ENCODE measurements around the gene ZNF77. TPM values are rescaled to one million over a fixed set of nuclear protein-coding genes. Genes with fewer than 3 reads are reported as not detected.

ZNF77 gene
- polyA plus RNA-seq, 1 of the 3 experiments (the other 2 are of a cell fraction) = 4.4 TPM

DNA sequence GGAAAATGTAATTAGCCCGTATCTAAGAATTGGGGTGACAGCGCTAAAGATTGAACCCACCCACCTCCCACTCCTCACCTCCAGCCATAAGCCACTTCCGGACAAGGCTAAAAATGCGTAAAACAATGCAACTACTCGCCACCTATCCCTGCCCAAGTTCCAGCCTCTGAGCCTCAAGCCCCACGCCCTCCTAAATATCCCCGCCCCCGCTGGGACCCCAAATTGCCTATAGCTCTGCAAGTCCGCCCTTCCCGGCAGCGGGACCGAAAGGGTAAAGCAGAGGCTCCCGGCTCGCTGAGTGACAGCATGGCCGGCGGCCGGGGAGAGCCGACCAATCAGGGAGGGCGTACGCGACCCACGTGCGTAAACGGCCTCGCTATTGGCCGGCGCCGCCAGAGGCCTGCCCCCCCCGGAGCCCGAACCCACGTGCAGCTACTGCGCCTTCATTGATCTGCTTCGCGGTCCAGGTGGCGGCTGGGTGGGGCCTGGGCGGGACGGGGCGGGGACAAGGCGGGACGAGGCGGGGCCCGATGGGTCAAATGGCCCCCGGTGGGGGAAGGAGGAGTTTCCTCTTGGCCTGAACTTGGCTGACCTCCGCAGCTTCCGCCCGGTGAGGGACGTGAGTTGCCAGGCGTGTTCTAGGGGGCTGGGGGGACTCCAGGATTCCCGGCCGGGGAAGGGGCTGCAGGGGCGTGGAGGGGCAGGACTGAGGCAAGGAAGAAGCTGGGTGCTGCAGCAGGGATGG is 32.4 kb upstream of the ZNF77 start, which contains the start of gene TLE6:
TLE6 (plus strand) TSS at position 564 of the 745 bp plus-strand sequence. CDS start 670 bp downstream, outside the sequence.
- DNase-seq = peak; percentile 97
- TF ChIP-seq, protein P1, sequence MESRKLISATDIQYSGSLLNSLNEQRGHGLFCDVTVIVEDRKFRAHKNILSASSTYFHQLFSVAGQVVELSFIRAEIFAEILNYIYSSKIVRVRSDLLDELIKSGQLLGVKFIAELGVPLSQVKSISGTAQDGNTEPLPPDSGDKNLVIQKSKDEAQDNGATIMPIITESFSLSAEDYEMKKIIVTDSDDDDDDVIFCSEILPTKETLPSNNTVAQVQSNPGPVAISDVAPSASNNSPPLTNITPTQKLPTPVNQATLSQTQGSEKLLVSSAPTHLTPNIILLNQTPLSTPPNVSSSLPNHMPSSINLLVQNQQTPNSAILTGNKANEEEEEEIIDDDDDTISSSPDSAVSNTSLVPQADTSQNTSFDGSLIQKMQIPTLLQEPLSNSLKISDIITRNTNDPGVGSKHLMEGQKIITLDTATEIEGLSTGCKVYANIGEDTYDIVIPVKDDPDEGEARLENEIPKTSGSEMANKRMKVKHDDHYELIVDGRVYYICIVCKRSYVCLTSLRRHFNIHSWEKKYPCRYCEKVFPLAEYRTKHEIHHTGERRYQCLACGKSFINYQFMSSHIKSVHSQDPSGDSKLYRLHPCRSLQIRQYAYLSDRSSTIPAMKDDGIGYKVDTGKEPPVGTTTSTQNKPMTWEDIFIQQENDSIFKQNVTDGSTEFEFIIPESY (IDR thresholded peaks at IDR 0.05; ENCODE audit: borderline replicate concordance, low read depth) = no peak
- TF ChIP-seq, protein P2, sequence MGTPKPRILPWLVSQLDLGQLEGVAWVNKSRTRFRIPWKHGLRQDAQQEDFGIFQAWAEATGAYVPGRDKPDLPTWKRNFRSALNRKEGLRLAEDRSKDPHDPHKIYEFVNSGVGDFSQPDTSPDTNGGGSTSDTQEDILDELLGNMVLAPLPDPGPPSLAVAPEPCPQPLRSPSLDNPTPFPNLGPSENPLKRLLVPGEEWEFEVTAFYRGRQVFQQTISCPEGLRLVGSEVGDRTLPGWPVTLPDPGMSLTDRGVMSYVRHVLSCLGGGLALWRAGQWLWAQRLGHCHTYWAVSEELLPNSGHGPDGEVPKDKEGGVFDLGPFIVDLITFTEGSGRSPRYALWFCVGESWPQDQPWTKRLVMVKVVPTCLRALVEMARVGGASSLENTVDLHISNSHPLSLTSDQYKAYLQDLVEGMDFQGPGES (IDR thresholded peaks at IDR 0.05; ENCODE audit: low read depth, low read length) = no peak
- TF ChIP-seq FOSL2 (IDR thresholded peaks at IDR 0.05; ENCODE audit: borderline replicate concordance, low read depth) = no peak
- no peak for TF ChIP-seq FOXJ3 (CRISPR knock-in tag; IDR thresholded peaks at IDR 0.05)
- TF ChIP-seq JUND (IDR thresholded peaks at IDR 0.05) = no peak
- peak; percentile 28 for TF ChIP-seq CHD2 (IDR thresholded peaks at IDR 0.05; ENCODE audit: low read length, partially characterized antibody)
- TF ChIP-seq NRF1 (IDR thresholded peaks at IDR 0.05; ENCODE audit: low read depth, low read length) = no peak
- no peak for TF ChIP-seq EZH2phosphoT487 (IDR thresholded peaks at IDR 0.05; ENCODE audit: borderline replicate concordance, low read depth)
- TF ChIP-seq, protein P3, sequence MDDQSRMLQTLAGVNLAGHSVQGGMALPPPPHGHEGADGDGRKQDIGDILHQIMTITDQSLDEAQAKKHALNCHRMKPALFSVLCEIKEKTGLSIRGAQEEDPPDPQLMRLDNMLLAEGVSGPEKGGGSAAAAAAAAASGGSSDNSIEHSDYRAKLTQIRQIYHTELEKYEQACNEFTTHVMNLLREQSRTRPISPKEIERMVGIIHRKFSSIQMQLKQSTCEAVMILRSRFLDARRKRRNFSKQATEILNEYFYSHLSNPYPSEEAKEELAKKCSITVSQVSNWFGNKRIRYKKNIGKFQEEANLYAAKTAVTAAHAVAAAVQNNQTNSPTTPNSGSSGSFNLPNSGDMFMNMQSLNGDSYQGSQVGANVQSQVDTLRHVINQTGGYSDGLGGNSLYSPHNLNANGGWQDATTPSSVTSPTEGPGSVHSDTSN (IDR thresholded peaks at IDR 0.05) = peak; percentile 99
- TF ChIP-seq, protein P4, sequence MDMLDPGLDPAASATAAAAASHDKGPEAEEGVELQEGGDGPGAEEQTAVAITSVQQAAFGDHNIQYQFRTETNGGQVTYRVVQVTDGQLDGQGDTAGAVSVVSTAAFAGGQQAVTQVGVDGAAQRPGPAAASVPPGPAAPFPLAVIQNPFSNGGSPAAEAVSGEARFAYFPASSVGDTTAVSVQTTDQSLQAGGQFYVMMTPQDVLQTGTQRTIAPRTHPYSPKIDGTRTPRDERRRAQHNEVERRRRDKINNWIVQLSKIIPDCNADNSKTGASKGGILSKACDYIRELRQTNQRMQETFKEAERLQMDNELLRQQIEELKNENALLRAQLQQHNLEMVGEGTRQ (IDR thresholded peaks at IDR 0.05; ENCODE audit: borderline replicate concordance, low read depth, low read length) = no peak; the same call in 1 of the 2 replicates
- TF ChIP-seq, protein P5, sequence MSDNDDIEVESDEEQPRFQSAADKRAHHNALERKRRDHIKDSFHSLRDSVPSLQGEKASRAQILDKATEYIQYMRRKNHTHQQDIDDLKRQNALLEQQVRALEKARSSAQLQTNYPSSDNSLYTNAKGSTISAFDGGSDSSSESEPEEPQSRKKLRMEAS (IDR thresholded peaks at IDR 0.05; ENCODE audit: low read depth) = peak; percentile 97
- no peak for TF ChIP-seq SIN3A (IDR thresholded peaks at IDR 0.05; ENCODE audit: borderline replicate concordance, low read depth, low read length)
- TF ChIP-seq YY1 (IDR thresholded peaks at IDR 0.05; ENCODE audit: low read depth) = 0 out of 2 replicates have a peak, but pooled peaks have one; percentile 41
- TF ChIP-seq RCOR1 (IDR thresholded peaks at IDR 0.05; ENCODE audit: low read length) = no peak
- TF ChIP-seq MXI1 (IDR thresholded peaks at IDR 0.05; ENCODE audit: low read depth, low read length) = peak; percentile 84
- TF ChIP-seq FOXM1 (IDR thresholded peaks at IDR 0.05; ENCODE audit: low read depth) = no peak
- TF ChIP-seq SMC3 (IDR thresholded peaks at IDR 0.05; ENCODE audit: low read depth, low read length) = no peak
- TF ChIP-seq TEAD4 (IDR thresholded peaks at IDR 0.05; ENCODE audit: borderline replicate concordance, insufficient read depth) = no peak
- no peak for TF ChIP-seq ELF1 (IDR thresholded peaks at IDR 0.05)
- TF ChIP-seq POLR2AphosphoS5 (IDR thresholded peaks at IDR 0.05; ENCODE audit: low read depth, low read length) = no peak
- TF ChIP-seq, protein P6, sequence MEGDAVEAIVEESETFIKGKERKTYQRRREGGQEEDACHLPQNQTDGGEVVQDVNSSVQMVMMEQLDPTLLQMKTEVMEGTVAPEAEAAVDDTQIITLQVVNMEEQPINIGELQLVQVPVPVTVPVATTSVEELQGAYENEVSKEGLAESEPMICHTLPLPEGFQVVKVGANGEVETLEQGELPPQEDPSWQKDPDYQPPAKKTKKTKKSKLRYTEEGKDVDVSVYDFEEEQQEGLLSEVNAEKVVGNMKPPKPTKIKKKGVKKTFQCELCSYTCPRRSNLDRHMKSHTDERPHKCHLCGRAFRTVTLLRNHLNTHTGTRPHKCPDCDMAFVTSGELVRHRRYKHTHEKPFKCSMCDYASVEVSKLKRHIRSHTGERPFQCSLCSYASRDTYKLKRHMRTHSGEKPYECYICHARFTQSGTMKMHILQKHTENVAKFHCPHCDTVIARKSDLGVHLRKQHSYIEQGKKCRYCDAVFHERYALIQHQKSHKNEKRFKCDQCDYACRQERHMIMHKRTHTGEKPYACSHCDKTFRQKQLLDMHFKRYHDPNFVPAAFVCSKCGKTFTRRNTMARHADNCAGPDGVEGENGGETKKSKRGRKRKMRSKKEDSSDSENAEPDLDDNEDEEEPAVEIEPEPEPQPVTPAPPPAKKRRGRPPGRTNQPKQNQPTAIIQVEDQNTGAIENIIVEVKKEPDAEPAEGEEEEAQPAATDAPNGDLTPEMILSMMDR (IDR thresholded peaks at IDR 0.05) = no peak
- peak; percentile 40 for TF ChIP-seq NFIC (IDR thresholded peaks at IDR 0.05; ENCODE audit: borderline replicate concordance)
- peak; percentile 53; the same call in 1 of the 2 replicates for TF ChIP-seq TCF12 (IDR thresholded peaks at IDR 0.05)
- no peak for TF ChIP-seq MEF2A (IDR thresholded peaks at IDR 0.05; ENCODE audit: borderline replicate concordance, low read depth)
- 0 out of 2 replicates have a peak, but pooled peaks have one; percentile 22 for TF ChIP-seq TAF1 (IDR thresholded peaks at IDR 0.05; ENCODE audit: borderline replicate concordance, low read depth, low read length)
- no peak for TF ChIP-seq RAD21 (IDR thresholded peaks at IDR 0.05; ENCODE audit: low read length)
- no peak for TF ChIP-seq GATA2 (CRISPR knock-in tag; IDR thresholded peaks at IDR 0.05)

More for the DNA sequence above, 32.4 kb upstream of the ZNF77 start, which contains the start of gene TLE6:
- peaks cover 0 to 8% of the 10 kb centered on the region in 2 experiments; a peak in 2 of 4 replicates for H3K4me1 ChIP-seq (ENCODE audit: control insufficient read depth in 1 of 2, insufficient read depth in 2 of 2, low read depth in 1 of 2, low read length in 1 of 2)
- no peak within 1 kb of the TSS for H3K27ac ChIP-seq (ENCODE audit: low read depth in 2 of 2, low read length in 1 of 2)
- H3K36me3 ChIP-seq (replicated peaks in 1 of 2; ENCODE audit: control insufficient read depth in 1 of 2, insufficient read depth in 2 of 2, low read length in 1 of 2) = no peaks in the 10 kb centered on the region
- peak within 1 kb of the TSS; percentile 71 for H2AFZ ChIP-seq (ENCODE audit: low read depth)
- no peaks in the 10 kb centered on the region for H3K27me3 ChIP-seq (ENCODE audit: insufficient read depth)
- H3K9ac ChIP-seq = peak within 1 kb of the TSS; percentile 24; the same call in 1 of the 2 replicates
- H3K9me2 ChIP-seq = no peaks in the 10 kb centered on the region
- 5% methylated on average over 17 of the region's 51 CpGs for whole genome bisulfite sequencing (ENCODE audit: low lambda C conversion rate)
- peak within 1 kb of the TSS; percentile 92 for H3K4me2 ChIP-seq
- H3K79me2 ChIP-seq (ENCODE audit: insufficient read depth) = no peaks in the 10 kb centered on the region
- H3F3A ChIP-seq (replicated peaks; ENCODE audit: insufficient read depth) = peaks cover 8% of the 10 kb centered on the region
- CTCF ChIA-PET = interaction anchor here (0.6 to 4.8 kb wide), 6 partner anchors 15 to 1875 kb away, joined by 3 to 20 read pairs (median 6); no protein-coding TSS in a partner anchor
- H3K4me3 ChIP-seq (ENCODE audit: low read depth in 2 of 2, low read length in 1 of 2) = peak within 1 kb of the TSS; percentile 42 to 65
- POLR2A ChIA-PET = interaction anchor here (1.3 kb wide), 1 partner anchor 59 kb away, joined by 6 read pairs; no protein-coding TSS in a partner anchor
- H3K9me3 ChIP-seq = no peaks in the 10 kb centered on the region
- no peaks in the 10 kb centered on the region for H4K20me1 ChIP-seq (ENCODE audit: insufficient read depth)
